Endothelial cell (in vitro differentiated cells): ENCODE data around the gene ETF1. TPM values are rescaled to one million over a fixed set of nuclear protein-coding genes. Genes with fewer than 3 reads are reported as not detected.

Source experiments
- DNase-seq: peaks from one replicate; pipeline ENCODE4 v3.0.0; 2021; ENCODE audit warnings: low spot score
- H3K27ac Mint-ChIP-seq: one replicate; pipeline ENCODE4 v1.8.0; 2021; ENCODE audit warnings: mixed read lengths, inconsistent platforms; ENCODE audit not compliant: unreplicated experiment
- H3K27me3 Mint-ChIP-seq: one replicate; pipeline ENCODE4 v1.8.0; 2021; ENCODE audit warnings: mild to moderate bottlenecking, moderate library complexity, mixed read lengths, inconsistent platforms; ENCODE audit not compliant: unreplicated experiment
- H3K36me3 Mint-ChIP-seq: one replicate; pipeline ENCODE4 v1.8.0; 2021; ENCODE audit warnings: mild to moderate bottlenecking, low read depth, mixed read lengths, inconsistent platforms; ENCODE audit not compliant: unreplicated experiment
- H3K4me1 Mint-ChIP-seq: one replicate; pipeline ENCODE4 v1.8.0; 2021; ENCODE audit warnings: mild to moderate bottlenecking, mixed read lengths, inconsistent platforms; ENCODE audit not compliant: unreplicated experiment
- H3K4me3 Mint-ChIP-seq: one replicate; pipeline ENCODE4 v1.8.0; 2021; ENCODE audit warnings: mild to moderate bottlenecking, mixed read lengths, inconsistent platforms; ENCODE audit not compliant: unreplicated experiment
- H3K9me3 Mint-ChIP-seq: one replicate; pipeline ENCODE4 v1.8.0; 2021; ENCODE audit warnings: mixed read lengths, inconsistent platforms; ENCODE audit not compliant: unreplicated experiment
- total RNA-seq: library from RNA; stranded (reverse); fragmentation: NEBNext Ultra II Directional; extraction: Animal tissue kit (Norgen Biotek cat#: 25700); gene quantifications from one replicate; pipeline ENCODE4 v1.2.1, GENCODE V29; 2021; ENCODE audit not compliant: unreplicated experiment
- TF ChIP-seq, protein P1 (sequence below): fragments of 200-600 bp; sonication (generic); IDR thresholded peaks from one replicate; pipeline ENCODE4 v1.5.0; 2021; ENCODE audit warnings: antibody characterized with exemption; ENCODE audit not compliant: unreplicated experiment

ETF1 gene
- total RNA-seq, 1 donor from 2014 or later: 84.7 TPM

DNA sequence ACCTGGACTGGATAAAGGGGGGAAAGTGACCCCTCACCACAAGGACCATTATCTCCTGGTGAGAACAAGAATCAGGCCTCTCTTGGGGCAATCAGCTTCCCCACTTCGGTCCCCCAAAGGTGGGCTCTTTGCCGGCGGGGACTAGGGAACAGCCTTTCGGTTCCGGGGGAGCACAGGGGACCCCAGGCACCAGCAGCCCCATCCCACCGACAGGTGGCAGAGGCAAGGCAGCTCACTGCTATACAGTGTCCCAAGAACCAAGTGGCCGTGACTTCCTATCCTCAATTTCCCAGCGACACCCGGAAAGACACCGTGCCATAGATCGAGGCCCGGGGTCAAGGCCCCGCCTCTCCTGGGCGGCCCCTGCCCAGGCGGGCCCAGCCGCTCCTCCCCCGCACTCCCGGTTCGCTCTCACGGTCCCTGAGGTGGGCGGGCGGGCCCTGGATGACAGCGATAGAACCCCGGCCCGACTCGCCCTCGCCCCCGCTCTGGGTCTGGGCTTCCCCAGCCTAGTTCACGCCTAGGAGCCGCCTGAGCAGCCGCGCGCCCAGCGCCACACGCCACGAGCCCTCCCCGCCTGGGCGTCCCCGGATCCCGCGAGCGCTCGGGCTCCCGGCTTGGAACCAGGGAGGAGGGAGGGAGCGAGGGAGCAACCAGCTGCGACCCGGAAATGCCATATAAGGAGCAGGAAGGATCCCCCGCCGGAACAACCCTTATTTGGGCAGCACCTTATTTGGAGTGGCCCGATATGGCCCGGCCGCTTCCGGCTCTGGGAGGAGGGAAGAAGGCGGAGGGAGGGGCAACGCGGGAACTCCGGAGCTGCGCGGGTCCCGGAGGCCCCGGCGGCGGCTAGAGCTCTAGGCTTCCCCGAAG is 78.4 kb downstream of the ETF1 start:
- Mint-ChIP-seq H3K4me1 (peaks cover 8% of the 10 kb centered on the region), H3K27me3 (peaks cover 23% of the 10 kb centered on the region), H3K36me3 (peaks cover 10% of the 10 kb centered on the region), H3K9me3 (peaks cover 4% of the 10 kb centered on the region), H3K27ac (no peak overlapping the region), H3K4me3 (peak overlapping the region; percentile 69)
- DNase-seq: peak; percentile 86
- TF ChIP-seq, protein P1, sequence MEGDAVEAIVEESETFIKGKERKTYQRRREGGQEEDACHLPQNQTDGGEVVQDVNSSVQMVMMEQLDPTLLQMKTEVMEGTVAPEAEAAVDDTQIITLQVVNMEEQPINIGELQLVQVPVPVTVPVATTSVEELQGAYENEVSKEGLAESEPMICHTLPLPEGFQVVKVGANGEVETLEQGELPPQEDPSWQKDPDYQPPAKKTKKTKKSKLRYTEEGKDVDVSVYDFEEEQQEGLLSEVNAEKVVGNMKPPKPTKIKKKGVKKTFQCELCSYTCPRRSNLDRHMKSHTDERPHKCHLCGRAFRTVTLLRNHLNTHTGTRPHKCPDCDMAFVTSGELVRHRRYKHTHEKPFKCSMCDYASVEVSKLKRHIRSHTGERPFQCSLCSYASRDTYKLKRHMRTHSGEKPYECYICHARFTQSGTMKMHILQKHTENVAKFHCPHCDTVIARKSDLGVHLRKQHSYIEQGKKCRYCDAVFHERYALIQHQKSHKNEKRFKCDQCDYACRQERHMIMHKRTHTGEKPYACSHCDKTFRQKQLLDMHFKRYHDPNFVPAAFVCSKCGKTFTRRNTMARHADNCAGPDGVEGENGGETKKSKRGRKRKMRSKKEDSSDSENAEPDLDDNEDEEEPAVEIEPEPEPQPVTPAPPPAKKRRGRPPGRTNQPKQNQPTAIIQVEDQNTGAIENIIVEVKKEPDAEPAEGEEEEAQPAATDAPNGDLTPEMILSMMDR: peak; percentile 52

DNA sequence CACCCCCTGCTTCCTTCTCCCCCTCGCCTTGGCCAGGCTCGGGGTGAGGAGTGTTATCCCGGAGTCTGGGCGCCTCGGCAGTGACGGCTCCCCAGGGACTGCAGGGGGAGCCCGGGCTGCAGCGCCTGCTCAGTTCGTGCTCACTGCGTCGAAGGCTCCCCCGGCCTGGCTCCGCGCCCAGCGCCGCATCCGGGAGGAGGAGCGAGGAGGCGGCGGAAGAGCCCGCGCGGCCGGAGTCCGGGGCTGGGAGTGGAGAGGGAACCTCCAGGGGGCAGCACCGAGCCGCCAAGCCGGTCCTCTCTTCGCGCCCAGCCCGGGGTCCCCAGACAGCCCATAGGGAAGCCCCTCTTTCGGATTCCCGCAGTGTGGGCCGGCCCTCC is 79.0 kb downstream of the ETF1 start:
- peaks cover 10% of the 10 kb centered on the region for H3K36me3 Mint-ChIP-seq
- DNase-seq: peak; percentile 95

DNA sequence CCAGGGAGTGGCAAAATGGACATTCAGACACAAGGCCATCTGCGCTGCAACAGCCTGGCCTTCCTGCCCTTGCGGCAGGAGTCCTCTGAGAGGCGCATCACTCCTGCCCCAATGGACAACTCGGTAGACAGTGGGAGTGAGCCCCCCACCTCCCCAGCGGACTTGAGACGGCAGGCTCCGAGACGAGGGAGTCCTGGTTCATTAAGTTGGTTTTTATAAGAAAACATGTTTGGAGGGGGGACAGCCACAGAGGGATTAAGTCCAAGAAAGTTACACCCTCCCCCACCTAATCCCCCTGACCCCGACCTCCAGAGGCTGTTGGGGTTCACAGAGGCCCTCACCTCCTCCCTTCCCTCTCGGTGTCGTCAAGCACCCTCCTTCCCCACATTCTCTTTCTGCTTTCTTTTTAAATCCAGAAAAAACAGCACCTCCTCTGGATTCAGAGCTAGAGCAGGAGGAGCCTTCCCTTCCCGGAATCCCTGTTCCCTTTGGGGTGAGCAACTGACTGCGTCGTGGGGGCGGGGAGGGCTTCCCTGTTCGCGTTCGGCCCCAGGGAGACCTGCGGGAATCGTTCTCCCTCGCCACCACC is 79.5 kb downstream of the ETF1 start:
- Mint-ChIP-seq H3K4me3 (peak overlapping the region; percentile 82), H3K27ac (peak overlapping the region; percentile 70), H3K27me3 (peaks cover 28% of the 10 kb centered on the region), H3K4me1 (peaks cover 8% of the 10 kb centered on the region), H3K36me3 (peaks cover 10% of the 10 kb centered on the region), H3K9me3 (peaks cover 4% of the 10 kb centered on the region)
- TF ChIP-seq, protein P1: no peak
- DNase-seq: no peak

More for the DNA sequence above, 79.0 kb downstream of the ETF1 start:
- no peak overlapping the region for H3K27ac Mint-ChIP-seq
- H3K4me1 Mint-ChIP-seq: peaks cover 8% of the 10 kb centered on the region
- H3K9me3 Mint-ChIP-seq: peaks cover 4% of the 10 kb centered on the region
- peaks cover 26% of the 10 kb centered on the region for H3K27me3 Mint-ChIP-seq
- TF ChIP-seq, protein P1: peak; percentile 95
- H3K4me3 Mint-ChIP-seq: no peak overlapping the region

DNA sequence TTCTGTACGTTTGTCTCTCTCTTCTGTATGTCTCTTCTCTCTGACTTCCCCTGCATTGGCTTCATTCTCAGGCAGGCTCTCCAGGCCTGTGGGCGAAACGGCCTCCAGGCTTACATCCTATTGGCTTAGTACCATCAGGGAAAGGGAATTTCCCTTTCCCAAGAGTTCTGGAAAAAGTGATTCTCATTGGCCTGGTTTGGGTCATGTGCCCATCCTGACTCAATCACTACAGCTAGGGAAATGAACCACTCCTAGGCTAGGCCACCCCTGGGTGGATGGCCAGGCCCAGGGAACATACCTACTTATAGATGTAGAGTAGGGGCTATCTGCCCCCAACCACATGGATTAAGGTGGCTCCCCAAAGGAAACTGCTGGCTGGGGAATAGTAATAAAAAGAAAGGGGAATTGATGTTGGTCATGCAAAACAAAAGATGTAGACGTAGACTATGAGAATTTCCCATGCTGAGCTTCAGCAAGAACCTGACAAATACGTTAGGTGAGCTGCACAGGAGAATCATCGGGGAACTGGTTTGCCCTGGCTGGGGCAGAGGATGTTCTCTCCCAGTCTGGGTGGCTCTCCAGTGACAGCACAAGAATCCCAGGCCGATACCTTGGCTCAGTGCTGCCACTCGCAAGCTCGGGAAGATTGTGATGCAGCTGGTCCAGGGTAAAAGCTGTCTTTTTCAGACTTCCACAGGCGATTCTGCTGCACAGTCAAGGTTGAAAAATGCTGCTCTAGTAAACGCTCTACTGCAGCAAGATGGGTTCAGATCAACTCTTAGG is 81.5 kb downstream of the ETF1 start:
- peaks cover 6% of the 10 kb centered on the region for H3K4me1 Mint-ChIP-seq
- TF ChIP-seq, protein P1: no peak
- no peaks in the 10 kb centered on the region for H3K9me3 Mint-ChIP-seq
- peaks cover 10% of the 10 kb centered on the region for H3K27me3 Mint-ChIP-seq
- H3K36me3 Mint-ChIP-seq: peaks cover 4% of the 10 kb centered on the region
- no peak for DNase-seq
- H3K4me3 Mint-ChIP-seq: no peak overlapping the region
- no peak overlapping the region for H3K27ac Mint-ChIP-seq
